ENCODE data around the gene FERMT3. TPM values are rescaled to one million over a fixed set of nuclear protein-coding genes. Genes with fewer than 3 reads are reported as not detected.

The FERMT3 gene
- total and polyA plus RNA-seq, 2 of the 13 experiments (the other 11 are each of a cell fraction or from before 2014, with no cell fraction given), result 0.29 TPM; not detected in 1

- TF ChIP-seq ZBTB4 (CRISPR knock-in tag; IDR thresholded peaks at IDR 0.05; ENCODE audit: borderline replicate concordance) (no peak), ZNF609 (CRISPR knock-in tag; IDR thresholded peaks at IDR 0.05; ENCODE audit: borderline replicate concordance) (no peak), ZNF318 (CRISPR knock-in tag; IDR thresholded peaks at IDR 0.05) (no peak), ZNF484 (CRISPR knock-in tag; IDR thresholded peaks at IDR 0.05; ENCODE audit: borderline replicate concordance, low read depth) (no peak), SMARCC2 (IDR thresholded peaks at IDR 0.05) (no peak), ATF5 (CRISPR knock-in tag; IDR thresholded peaks at IDR 0.05; ENCODE audit: low read depth) (no peak), ZNF512 (CRISPR knock-in tag; IDR thresholded peaks at IDR 0.05) (no peak)
These were observed 63.2 kb downstream of the FERMT3 start (continued) for GRCh38 chr11:64269540-64270220.
